H1 (cell line): Measurements from ENCODE around the gene BLVRA. TPM values are rescaled to one million over a fixed set of nuclear protein-coding genes. Genes with fewer than 3 reads are reported as not detected.

Experiments used
- CTCF ChIA-PET: fragments of 300-600 bp; sonication (Branson Sonifier 250); formaldehyde crosslinking; loops from one replicate; lab custom pipeline; 2021; ENCODE audit not compliant: partially characterized antibody; lab: Charles Lee
- POLR2A ChIA-PET: fragments of 300-600 bp; sonication (Branson Sonifier 250); formaldehyde crosslinking; loops from one replicate; lab custom pipeline; 2021; ENCODE audit warnings: inconsistent platforms; ENCODE audit not compliant: partially characterized antibody; lab: Charles Lee
- DNase-seq, 2 experiments: peaks; one replicate each; pipeline versions ENCODE4 v3.0.0 to v3.0.0-alpha.2; 2010 to 2022; ENCODE audit warnings: low spot score in 2 of 2, low read depth in 1 of 2, mixed read lengths in 1 of 2
- FAIRE-seq: peaks from 2 replicates; lab custom pipeline; 2011; peaks lifted over from hg19 to GRCh38; lab: Jason Lieb, UNC
- H2AFZ ChIP-seq: 2 replicates; pipeline ENCODE4 v1.8.1; 2012; ENCODE audit warnings: low read length, inconsistent platforms
- H2AK5ac ChIP-seq: 2 replicates; pipeline ENCODE4 v1.6.1; 2013; ENCODE audit warnings: low read depth, low read length
- H2BK120ac ChIP-seq: replicated peaks from 2 replicates; pipeline ENCODE3; 2013; ENCODE audit warnings: low read depth, low read length, inconsistent platforms
- H2BK12ac ChIP-seq: 2 replicates; pipeline ENCODE4 v1.6.1; 2013; ENCODE audit warnings: low read depth, low read length
- H2BK15ac ChIP-seq: 2 replicates; pipeline ENCODE4 v1.6.1; 2013; ENCODE audit warnings: low read length
- H2BK20ac ChIP-seq: 2 replicates; pipeline ENCODE4 v1.6.1; 2013; ENCODE audit warnings: low read length
- H2BK5ac ChIP-seq: 2 replicates; pipeline ENCODE4 v1.6.1; 2013; ENCODE audit warnings: low read depth, low read length
- H3K14ac ChIP-seq: 2 replicates; pipeline ENCODE4 v1.6.1; 2013; ENCODE audit warnings: inconsistent platforms; ENCODE audit not compliant: insufficient read length
- H3K18ac ChIP-seq: 2 replicates; pipeline ENCODE4 v1.6.1; 2013; ENCODE audit warnings: low read length; ENCODE audit errors: extremely low read depth
- H3K23ac ChIP-seq: 2 replicates; pipeline ENCODE4 v1.6.1; 2013; ENCODE audit warnings: inconsistent platforms; ENCODE audit not compliant: insufficient read length
- H3K23me2 ChIP-seq: 2 replicates; pipeline ENCODE4 v1.6.1; 2013; ENCODE audit warnings: low read depth, low read length
- H3K27ac ChIP-seq: 2 replicates; pipeline ENCODE4 v1.6.1; 2011; ENCODE audit warnings: low read depth, low read length, inconsistent platforms
- H3K27me3 ChIP-seq, 4 experiments: replicated peaks in 1 of 4; 1 replicate in 1 of 4; 2 replicates in 3 of 4; pipeline versions ENCODE4 v1.6.1 to v1.8.1; 2011 to 2013; ENCODE audit warnings: low read length in 3 of 4, mild to moderate bottlenecking in 3 of 4, inconsistent platforms in 2 of 4, mixed read lengths in 2 of 4, moderate library complexity in 1 of 4; ENCODE audit not compliant: control insufficient read depth in 3 of 4, insufficient read depth in 3 of 4; ENCODE audit errors: extremely low read depth in 1 of 4
- H3K36me3 ChIP-seq, 4 experiments: 2 replicates each; pipeline versions ENCODE4 v1.6.1 to v1.8.1; 2011 to 2013; ENCODE audit warnings: mild to moderate bottlenecking in 4 of 4, low read length in 3 of 4, moderate library complexity in 2 of 4, control low read depth in 1 of 4, inconsistent platforms in 1 of 4; ENCODE audit not compliant: insufficient read depth in 4 of 4, control insufficient read depth in 2 of 4
- H3K4ac ChIP-seq: replicated peaks from 2 replicates; pipeline ENCODE3; 2013; ENCODE audit warnings: low read length, low read depth, mixed read lengths, inconsistent platforms; ENCODE audit not compliant: insufficient read length
- H3K4me1 ChIP-seq, 4 experiments: replicated peaks in 1 of 4; 1 replicate in 1 of 4; 2 replicates in 3 of 4; pipeline versions ENCODE4 v1.6.1 to v1.8.1; 2011 to 2013; ENCODE audit warnings: low read length in 3 of 4, inconsistent platforms in 2 of 4, mixed read lengths in 1 of 4; ENCODE audit not compliant: insufficient read depth in 4 of 4, control insufficient read depth in 3 of 4
- H3K4me2 ChIP-seq, 2 experiments: 2 replicates each; pipeline versions ENCODE4 v1.6.1 to v1.8.1; 2011 to 2013; ENCODE audit warnings: low read depth in 2 of 2, low read length in 2 of 2, control low read depth in 1 of 2, inconsistent platforms in 1 of 2, mild to moderate bottlenecking in 1 of 2; ENCODE audit not compliant: insufficient read depth in 1 of 2
- H3K4me3 ChIP-seq, 4 experiments: fragments of 200-600, 300-600 bp in 1 of 4; sonication (generic), shearing (Covaris generic), sonication (Bioruptor Twin) in 1 of 4; 2 replicates each; pipeline versions ENCODE4 v1.5.1 to v1.8.1; 2011 to 2016; ENCODE audit warnings: low read length in 4 of 4, low read depth in 3 of 4, control low read depth in 2 of 4, inconsistent platforms in 2 of 4, mild to moderate bottlenecking in 2 of 4, mixed read lengths in 1 of 4, moderate library complexity in 1 of 4; ENCODE audit not compliant: insufficient read depth in 2 of 4; ENCODE audit errors: extremely low read depth in 1 of 4
- H3K56ac ChIP-seq: replicated peaks from 2 replicates; pipeline ENCODE3; 2013; ENCODE audit warnings: low read depth, mild to moderate bottlenecking, mixed read lengths, low read length, inconsistent platforms; ENCODE audit not compliant: insufficient read length
- H3K79me1 ChIP-seq: 2 replicates; pipeline ENCODE4 v1.6.1; 2013; ENCODE audit warnings: low read depth, low read length, control low read depth
- H3K79me2 ChIP-seq, 2 experiments: 2 replicates each; pipeline versions ENCODE4 v1.6.1 to v1.8.1; 2012 to 2013; ENCODE audit warnings: low read length in 2 of 2, mild to moderate bottlenecking in 2 of 2, inconsistent platforms in 1 of 2; ENCODE audit not compliant: insufficient read depth in 2 of 2, control insufficient read depth in 1 of 2
- H3K9ac ChIP-seq, 4 experiments: replicated peaks in 1 of 4; 1 replicate in 1 of 4; 2 replicates in 3 of 4; pipeline versions ENCODE4 v1.6.1 to v1.8.1; 2011 to 2013; ENCODE audit warnings: low read depth in 3 of 4, low read length in 3 of 4, control low read depth in 2 of 4, mild to moderate bottlenecking in 2 of 4, moderate library complexity in 2 of 4, inconsistent platforms in 1 of 4; ENCODE audit errors: extremely low read depth in 1 of 4
- H3K9me3 ChIP-seq, 2 experiments: 2 replicates each; pipeline versions ENCODE4 v1.6.1 to v1.8.1; 2012 to 2013; ENCODE audit warnings: mild to moderate bottlenecking in 2 of 2, moderate library complexity in 2 of 2, control low read depth in 1 of 2, inconsistent platforms in 1 of 2, low read depth in 1 of 2, low read length in 1 of 2, mixed read lengths in 1 of 2; ENCODE audit not compliant: insufficient read depth in 2 of 2
- H4K20me1 ChIP-seq, 2 experiments: replicated peaks in 1 of 2; 2 replicates each; pipeline versions ENCODE3 to v1.8.1; 2011 to 2013; ENCODE audit warnings: inconsistent platforms in 2 of 2, low read length in 2 of 2, mild to moderate bottlenecking in 1 of 2; ENCODE audit not compliant: insufficient read depth in 2 of 2, control insufficient read depth in 1 of 2
- H4K5ac ChIP-seq: 2 replicates; pipeline ENCODE4 v1.6.1; 2013; ENCODE audit warnings: low read length, low read depth, mixed read lengths, inconsistent platforms; ENCODE audit not compliant: insufficient read length
- H4K8ac ChIP-seq: 2 replicates; pipeline ENCODE4 v1.8.0; 2013; ENCODE audit warnings: mild to moderate bottlenecking, moderate library complexity, low read length, inconsistent platforms; ENCODE audit not compliant: insufficient read depth; ENCODE audit errors: extremely low read depth
- H4K91ac ChIP-seq: replicated peaks from 2 replicates; pipeline ENCODE3; 2013; ENCODE audit warnings: low read length, mixed read lengths, inconsistent platforms; ENCODE audit not compliant: insufficient read length
- E2F6 ChIP-seq: IDR thresholded peaks from 2 replicates; pipeline ENCODE4 v1.6.1; 2012; ENCODE audit warnings: inconsistent platforms
- POLR2A ChIP-seq, 2 experiments: IDR thresholded peaks; 1 replicate in 1 of 2; 2 replicates in 1 of 2; pipeline ENCODE4 v1.6.1; 2011; ENCODE audit warnings: low read depth in 2 of 2, low read length in 2 of 2, mild to moderate bottlenecking in 2 of 2; ENCODE audit errors: control extremely low read depth in 1 of 2
- WGBS, 2 experiments: shearing (Covaris generic) in 1 of 2; methylation state at CpG; one replicate each; pipeline versions ENCODE4 v1.1.6 to v1.1.7; 2013 to 2015; ENCODE audit warnings: low lambda C conversion rate in 2 of 2, mixed read lengths in 2 of 2, inconsistent platforms in 1 of 2, low coverage in 1 of 2, missing lambda C conversion rate in 1 of 2; ENCODE audit not compliant: insufficient replicate concordance in 2 of 2, insufficient coverage in 1 of 2, insufficient read length in 1 of 2; ENCODE audit errors: extremely low coverage in 1 of 2, missing lambda C conversion rate in 1 of 2; 5-methylcytosine and 5-hydroxymethylcytosine counted together
- polyA plus RNA-seq, 7 experiments: library from polyadenylated mRNA; depleted of rRNA in 3 of 7; stranded (reverse) in 5 of 7; unstranded in 2 of 7; fragments of >200 nt in 5 of 7; fragments of 200-250 nt in 2 of 7; gene quantifications; 1 replicate in 5 of 7; 2 replicates in 1 of 7; 4 replicates in 1 of 7; pipeline versions ENCODE4 v1.2.1 to v1.2.3, GENCODE V29; 2011 to 2013; ENCODE audit warnings: missing spikeins in 2 of 7, mixed read lengths in 2 of 7
- total RNA-seq: library from RNA; stranded (reverse); fragmentation: NEBNext Ultra II Directional; extraction: Animal tissue kit (Norgen Biotek cat#: 25700); gene quantifications from 2 replicates; pipeline ENCODE4 v1.2.1, GENCODE V29; 2021

BLVRA gene
- total and polyA plus RNA-seq, 2 of the 8 experiments (the other 6 are each of a cell fraction or from before 2014, with no cell fraction given): 16.1 to 37.1 TPM

- Histone ChIP-seq H3K9ac (no peak overlapping the region), H2AK5ac (no peak overlapping the region), H3K4me1 (no peaks in the 10 kb centered on the region), H3K18ac (no peak overlapping the region), H3K9me3 (no peaks in the 10 kb centered on the region), H4K5ac (no peak overlapping the region), H2AFZ (no peak overlapping the region), H3K23me2 (no peaks in the 10 kb centered on the region; the same call in 1 of the 2 replicates), H2BK15ac (no peak overlapping the region), H3K56ac (no peak overlapping the region), H3K4me2 (no peak overlapping the region; a peak in 1 of 4 replicates), H3K23ac (no peak overlapping the region), H2BK5ac (no peak overlapping the region), H3K79me2 (peaks cover 21 to 77% of the 10 kb centered on the region in 2 experiments), H2BK120ac (no peak overlapping the region), H3K14ac (no peak overlapping the region), H3K27me3 (no peaks in the 10 kb centered on the region), H3K79me1 (no peaks in the 10 kb centered on the region), H2BK12ac (no peak overlapping the region), H3K27ac (no peak overlapping the region), H2BK20ac (no peak overlapping the region), H3K4me3 (no peak overlapping the region), H3K36me3 (no peaks in the 10 kb centered on the region), H4K91ac (no peak overlapping the region), H4K20me1 (peaks cover 2 to 11% of the 10 kb centered on the region in 2 experiments), H4K8ac (no peak overlapping the region), H3K4ac (no peak overlapping the region)
- ChIA-PET CTCF (no interaction called here), POLR2A (no interaction called here)
- no peak for DNase-seq
- FAIRE-seq: no peak
- 90% methylated on average over 4 of the region's 4 CpGs; no CpG with 5 or more reads in 1 of the 2 experiments for WGBS, 2 experiments
- TF ChIP-seq E2F6 (no peak), POLR2A (IDR thresholded peaks at IDR 0.05; ENCODE audit: control extremely low read depth in 1 of 2, low read depth in 2 of 2, low read length in 2 of 2) (no peak)
Measured at GRCh38 chr7:43726466-43726865, 32.0 kb upstream of the BLVRA start.
